NCI-H2171 (cell line): ENCODE data around the gene ADAMTS14.

Experiments used
- DNase-seq: peaks from one replicate; lab custom pipeline; 2025; lab: John Stamatoyannopoulos, UW

Gene ADAMTS14

GRCh38 chr10:70771311-70772194 lies 99.2 kb downstream of the ADAMTS14 start:
- no peak for DNase-seq

- no peak for DNase-seq
Observed at GRCh38 chr10:70772627-70773026, 100.3 kb downstream of the ADAMTS14 start.

GRCh38 chr10:70773461-70773860 lies 101.2 kb downstream of the ADAMTS14 start:
- DNase-seq: no peak

- DNase-seq: no peak
Observed at GRCh38 chr10:70773965-70774809, 101.9 kb downstream of the ADAMTS14 start.

- no peak for DNase-seq
Observed at GRCh38 chr10:70774810-70775678, 102.7 kb downstream of the ADAMTS14 start.

- no peak for DNase-seq
Observed at GRCh38 chr10:70775679-70776454, 103.6 kb downstream of the ADAMTS14 start.

GRCh38 chr10:70776455-70777005 lies 104.2 kb downstream of the ADAMTS14 start:
- no peak for DNase-seq

GRCh38 chr10:70777063-70777875 lies 105.0 kb downstream of the ADAMTS14 start:
- DNase-seq: no peak

- no peak for DNase-seq
Observed at GRCh38 chr10:70778267-70778924, 106.1 kb downstream of the ADAMTS14 start.

- no peak for DNase-seq
Observed at GRCh38 chr10:70779088-70779487, 106.8 kb downstream of the ADAMTS14 start.

- DNase-seq: no peak
Observed at GRCh38 chr10:70779511-70780369, 107.4 kb downstream of the ADAMTS14 start.

- DNase-seq: no peak
Observed at GRCh38 chr10:70780370-70780760, 108.1 kb downstream of the ADAMTS14 start.

GRCh38 chr10:70780772-70781171 lies 108.5 kb downstream of the ADAMTS14 start:
- no peak for DNase-seq

- DNase-seq: no peak
Observed at GRCh38 chr10:70781461-70782051, 109.2 kb downstream of the ADAMTS14 start.

GRCh38 chr10:70782086-70782745 lies 109.9 kb downstream of the ADAMTS14 start:
- no peak for DNase-seq

GRCh38 chr10:70782746-70783680 lies 110.7 kb downstream of the ADAMTS14 start:
- DNase-seq: no peak
